Skin of body (tissue), 3 donors: ENCODE data around the gene OR2A25. TPM values are rescaled to one million over a fixed set of nuclear protein-coding genes. Genes with fewer than 3 reads are reported as not detected.

Experiments
- DNase-seq: peaks from one replicate; lab custom pipeline; 2025; lab: John Stamatoyannopoulos, UW
- small RNA-seq: library from RNA; depleted of rRNA; stranded (forward); fragments of <200 nt; gene quantifications from one replicate; pipeline ENCODE3, GENCODE V24; 2014; ENCODE audit warnings: low replicate concordance
- total RNA-seq: library from RNA; depleted of rRNA; stranded (reverse); fragments of >200 nt; gene quantifications from one replicate; pipeline ENCODE4 v1.2.3, GENCODE V29; 2014

The OR2A25 gene
- total RNA-seq, 1 donor from 2014 or later = not detected

GRCh38 chr7:144074374-144074773, 4.8 kb downstream of the OR2A25 start:
- no peak for DNase-seq

- DNase-seq = no peak
Observed at GRCh38 chr7:144085978-144086377, 16.4 kb downstream of the OR2A25 start, which contains the start of gene OR2A12. OR2A12 (plus strand) TSS chr7:144086278; CDS start chr7:144095108, 8,830 bp downstream.

GRCh38 chr7:144086730-144087129, 17.1 kb downstream of the OR2A25 start:
- DNase-seq = no peak

- no peak for DNase-seq
Observed at GRCh38 chr7:144087230-144087629, 17.6 kb downstream of the OR2A25 start.

- DNase-seq = no peak
Observed at GRCh38 chr7:144090667-144091066, 21.1 kb downstream of the OR2A25 start.

GRCh38 chr7:144098776-144099175, 29.2 kb downstream of the OR2A25 start:
- DNase-seq = no peak

- no peak for DNase-seq
Observed at GRCh38 chr7:144100607-144101006, 31.0 kb downstream of the OR2A25 start.

GRCh38 chr7:144102041-144102440, 32.4 kb downstream of the OR2A25 start:
- no peak for DNase-seq

GRCh38 chr7:144105211-144105610, 35.6 kb downstream of the OR2A25 start:
- DNase-seq = no peak

- no peak for DNase-seq
Observed at GRCh38 chr7:144109283-144109682, 39.7 kb downstream of the OR2A25 start, which contains the start of gene OR2A2. OR2A2 (plus strand) TSS chr7:144109583; CDS start chr7:144109583, 0 bp downstream.

- no peak for DNase-seq
Observed at GRCh38 chr7:144110272-144110671, 40.7 kb downstream of the OR2A25 start.

- no peak for DNase-seq
Observed at GRCh38 chr7:144113651-144114050, 44.0 kb downstream of the OR2A25 start.

- no peak for DNase-seq
Observed at GRCh38 chr7:144118341-144118740, 48.7 kb downstream of the OR2A25 start.

GRCh38 chr7:144122876-144123275, 53.3 kb downstream of the OR2A25 start, which contains the start of gene OR2A14:
OR2A14 (plus strand) TSS chr7:144123176; CDS start chr7:144129113, 5,937 bp downstream.
- no peak for DNase-seq

Small RNA genes lying within 50 kb of the gene (small RNA-seq; reads per million reads assigned to genes)
- gene OR2A41P = not detected

Other genes starting within 250 kb of the OR2A25 start
- 59.4 TPM for gene TCAF1, start 167.6 kb upstream of the OR2A25 start, total RNA-seq
- gene OR2F2, start 134.6 kb upstream of the OR2A25 start, total RNA-seq = not detected
- gene OR2F1, start 115.0 kb upstream of the OR2A25 start, total RNA-seq = not detected
- gene OR6B1, start 69.5 kb upstream of the OR2A25 start, total RNA-seq = not detected
- not detected for gene OR2A5, start 20.9 kb upstream of the OR2A25 start, total RNA-seq
- not detected for gene OR2A12, start 16.5 kb downstream of the OR2A25 start, total RNA-seq
- gene OR2A2, start 39.8 kb downstream of the OR2A25 start, total RNA-seq = not detected
- gene OR2A14, start 53.4 kb downstream of the OR2A25 start, total RNA-seq = not detected
- gene CTAGE4, start 113.7 kb downstream of the OR2A25 start, total RNA-seq = 9.1 TPM
- gene ARHGEF35, start 126.0 kb downstream of the OR2A25 start, total RNA-seq = 10.3 TPM
- 0.10 TPM for gene OR2A42, start 169.8 kb downstream of the OR2A25 start, total RNA-seq
- 12.5 TPM for gene OR2A7, start 195.0 kb downstream of the OR2A25 start, total RNA-seq
- gene CTAGE8, start 199.5 kb downstream of the OR2A25 start, total RNA-seq = 5.3 TPM
- gene OR2A1, start 242.6 kb downstream of the OR2A25 start, total RNA-seq = 0.20 TPM